GM12891 (cell line): ENCODE measurements around the gene INSRR.

ENCODE experiments used
- POLR2A ChIP-seq: IDR thresholded peaks from 2 replicates; pipeline ENCODE4 v1.6.1; 2011; ENCODE audit warnings: low read depth, low read length, control low read depth
- TAF1 ChIP-seq: IDR thresholded peaks from 2 replicates; pipeline ENCODE4 v1.6.1; 2011; ENCODE audit warnings: low read depth, low read length, control low read depth

DNA sequence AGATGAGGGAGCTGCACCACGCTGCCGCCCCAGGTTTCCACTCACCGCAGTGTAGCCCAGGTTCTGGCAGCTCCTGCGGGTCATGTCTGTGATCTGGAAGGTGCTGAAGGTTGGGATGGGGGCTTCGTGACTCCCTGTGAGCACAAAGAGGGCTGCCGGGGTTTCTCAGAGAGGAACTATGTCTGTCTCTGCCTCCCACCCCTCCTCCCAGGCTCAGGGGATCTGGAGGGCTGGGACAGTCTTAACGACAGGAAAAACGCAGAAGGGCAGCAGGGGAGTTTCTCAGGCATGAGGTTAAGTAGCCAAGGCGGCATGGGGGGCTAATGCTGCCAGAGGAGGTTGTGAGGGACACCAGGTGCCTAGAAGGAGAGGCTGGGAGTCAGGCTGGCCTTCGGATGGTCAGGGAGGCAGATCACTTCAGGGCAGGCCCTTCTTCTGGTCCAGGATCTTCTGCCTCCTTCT is 42.9 kb downstream of the INSRR start:
- TF ChIP-seq POLR2A (no peak), TAF1 (no peak)
